A549 (cell line): ENCODE data around the gene ARMC9. TPM values are rescaled to one million over a fixed set of nuclear protein-coding genes. Genes with fewer than 3 reads are reported as not detected.

ENCODE experiments used
- ATAC-seq, 2 experiments: fragments of 200-7000 bp in 1 of 2; fragments of >200 bp in 1 of 2; cut with Nextera tagmentation in 1 of 2; cut with Tn5 transposase in 1 of 2; 3 replicates each; pipeline versions ENCODE4 v1.8.0 to v1.9.1; 2018 to 2020; ENCODE audit warnings: mild to moderate bottlenecking in 1 of 2, moderate library complexity in 1 of 2
- CTCF ChIA-PET: fragments of 300-600 bp; sonication (Branson Sonifier 250); formaldehyde crosslinking; extraction: SDS; loops from one replicate; lab custom pipeline; 2021; ENCODE audit warnings: antibody characterized with exemption, inconsistent platforms; lab: Yijun Ruan, JAX
- POLR2A ChIA-PET: fragments of 350-600 bp; formaldehyde crosslinking; extraction: SDS; loops from one replicate; lab custom pipeline; 2021; ENCODE audit warnings: antibody characterized with exemption, inconsistent platforms; lab: Yijun Ruan, JAX
- DNase-seq, 2 experiments: peaks; one replicate each; pipeline versions ENCODE4 v3.0.0 to v3.0.0-alpha.2; 2011 to 2016; ENCODE audit warnings: low read depth in 1 of 2, low spot score in 1 of 2
- FAIRE-seq: peaks from 2 replicates; lab custom pipeline; 2011; peaks lifted over from hg19 to GRCh38; lab: Jason Lieb, UNC
- H3K27ac ChIP-seq, 2 experiments: fragments of >200 bp; sonication (Bioruptor Twin); formaldehyde crosslinking; 3 replicates each; pipeline ENCODE4 v1.5.1; 2016 to 2017
- H3K4me1 ChIP-seq: fragments of >200 bp; sonication (Bioruptor Twin); formaldehyde crosslinking; 3 replicates; pipeline ENCODE4 v1.6.1; 2016
- H3K4me2 ChIP-seq: fragments of >200 bp; sonication (Bioruptor Twin); formaldehyde crosslinking; 3 replicates; pipeline ENCODE4 v1.6.1; 2016
- H3K4me3 ChIP-seq: fragments of >200 bp; sonication (Bioruptor Twin); formaldehyde crosslinking; 3 replicates; pipeline ENCODE4 v1.5.1; 2016
- H3K9me3 ChIP-seq: fragments of >200 bp; sonication (Bioruptor Twin); formaldehyde crosslinking; 3 replicates; pipeline ENCODE4 v1.6.1; 2016
- BHLHE40 ChIP-seq: IDR thresholded peaks from 2 replicates; pipeline ENCODE4 v1.6.1; 2012; ENCODE audit warnings: low read depth, low read length, inconsistent platforms
- CHD2 ChIP-seq: fragments of 150-350 bp; IDR thresholded peaks from 2 replicates; pipeline ENCODE4 v1.6.1; 2014; ENCODE audit warnings: low read length; ENCODE audit not compliant: partially characterized antibody
- CHD4 ChIP-seq: fragments of 200-600 bp; sonication (generic); IDR thresholded peaks from 2 replicates; pipeline ENCODE4 v1.6.1; 2016; ENCODE audit warnings: antibody characterized with exemption, mild to moderate bottlenecking, borderline replicate concordance
- EHF ChIP-seq: fragments of 250-450 bp; sonication (Bioruptor Pico); IDR thresholded peaks from 2 replicates; pipeline ENCODE4 v1.5.0; 2020; ENCODE audit warnings: mild to moderate bottlenecking
- ESRRA ChIP-seq: fragments of 150-350 bp; IDR thresholded peaks from 2 replicates; pipeline ENCODE4 v1.6.1; 2014; ENCODE audit warnings: mild to moderate bottlenecking, low read length, borderline replicate concordance
- FOSL2 ChIP-seq, 2 experiments: fragments of 450-650 bp in 1 of 2; fragments of >200 bp in 1 of 2; sonication (Bioruptor Twin) in 1 of 2; formaldehyde crosslinking; IDR thresholded peaks; 2 replicates each; pipeline versions ENCODE4 v1.5.0 to v1.6.1; 2016 to 2020; ENCODE audit warnings: mild to moderate bottlenecking in 1 of 2, moderate library complexity in 1 of 2
- GATA3 ChIP-seq: IDR thresholded peaks from 2 replicates; pipeline ENCODE4 v1.6.1; 2012; ENCODE audit warnings: borderline replicate concordance
- JUN ChIP-seq, 2 experiments: fragments of >200 bp; sonication (Bioruptor Twin); formaldehyde crosslinking; IDR thresholded peaks; 2 replicates in 1 of 2; 3 replicates in 1 of 2; pipeline ENCODE4 v1.6.1; 2016 to 2017
- JUNB ChIP-seq: fragments of >200 bp; sonication (Bioruptor Twin); formaldehyde crosslinking; IDR thresholded peaks from 2 replicates; pipeline ENCODE4 v1.6.1; 2016
- MAFK ChIP-seq: fragments of 450-650 bp; IDR thresholded peaks from 2 replicates; pipeline ENCODE4 v1.6.1; 2014; ENCODE audit not compliant: partially characterized antibody
- NFE2L2 ChIP-seq: fragments of 150-350 bp; conservative IDR thresholded peaks from 2 replicates; pipeline ENCODE4 v1.6.1; 2014; ENCODE audit warnings: low read length
- NPAS2 ChIP-seq: fragments of 250-450 bp; sonication (Bioruptor Pico); IDR thresholded peaks from 2 replicates; pipeline ENCODE4 v1.8.0; 2022; ENCODE audit warnings: mild to moderate bottlenecking, moderate library complexity, borderline replicate concordance
- NR3C1 ChIP-seq: fragments of >200 bp; sonication (Bioruptor Twin); formaldehyde crosslinking; IDR thresholded peaks from 3 replicates; pipeline ENCODE4 v1.6.1; 2017
- PHF8 ChIP-seq: fragments of 200-600 bp; sonication (generic); IDR thresholded peaks from 2 replicates; pipeline ENCODE4 v1.6.1; 2016; ENCODE audit warnings: low read depth, mild to moderate bottlenecking, antibody characterized with exemption, moderate library complexity, borderline replicate concordance
- RARB ChIP-seq: fragments of 250-450 bp; sonication (Bioruptor Pico); IDR thresholded peaks from 2 replicates; pipeline ENCODE4 v1.8.0; 2021; ENCODE audit warnings: mild to moderate bottlenecking, moderate library complexity
- RCOR1 ChIP-seq: fragments of 150-350 bp; IDR thresholded peaks from 2 replicates; pipeline ENCODE4 v1.6.1; 2014; ENCODE audit warnings: antibody characterized with exemption, low read length, low read depth
- RFX5 ChIP-seq: fragments of 450-650 bp; IDR thresholded peaks from 2 replicates; pipeline ENCODE4 v1.7.1; 2014; ENCODE audit warnings: antibody characterized with exemption, mild to moderate bottlenecking, moderate library complexity
- RNF2 ChIP-seq: fragments of 200-600 bp; sonication (generic); IDR thresholded peaks from 2 replicates; pipeline ENCODE4 v1.6.1; 2016; ENCODE audit warnings: low read depth, mild to moderate bottlenecking, antibody characterized with exemption, moderate library complexity, borderline replicate concordance
- ZSCAN20 ChIP-seq: fragments of 250-450 bp; sonication (Bioruptor Pico); IDR thresholded peaks from 2 replicates; pipeline ENCODE4 v1.8.0; 2022; ENCODE audit warnings: mild to moderate bottlenecking, moderate library complexity
- WGBS: methylation state at CpG from one replicate; pipeline ENCODE4 v1.1.6; 2017; ENCODE audit errors: missing lambda C conversion rate; 5-methylcytosine and 5-hydroxymethylcytosine counted together
- polyA plus RNA-seq, 4 experiments: library from polyadenylated mRNA; depleted of rRNA in 3 of 4; stranded (reverse); fragments of >200 nt; fragmentation: RNase III in 1 of 4; extraction: RNeasy Plus Mini Kit Qiagen cat#74134 plus additional on column Dnase treatment in 1 of 4; gene quantifications; 2 replicates in 3 of 4; 3 replicates in 1 of 4; pipeline ENCODE4 v1.2.3, GENCODE V29; 2011 to 2017
- TF ChIP-seq, protein P1 (sequence below): fragments of 250-450 bp; sonication (Bioruptor Pico); IDR thresholded peaks from 2 replicates; pipeline ENCODE4 v1.5.0; 2020; ENCODE audit warnings: low read depth, mild to moderate bottlenecking, moderate library complexity
- TF ChIP-seq, protein P2 (sequence below): IDR thresholded peaks from 2 replicates; pipeline ENCODE4 v1.6.1; 2012
- TF ChIP-seq, protein P3 (sequence below): fragments of >200 bp; sonication (Bioruptor Twin); formaldehyde crosslinking; IDR thresholded peaks from 2 replicates; pipeline ENCODE4 v1.6.1; 2016
- TF ChIP-seq, protein P4 (sequence below): fragments of 250-450 bp; sonication (Bioruptor Pico); IDR thresholded peaks from 2 replicates; pipeline ENCODE4 v1.5.0; 2021; ENCODE audit warnings: mild to moderate bottlenecking, moderate library complexity, borderline replicate concordance
- TF ChIP-seq, protein P5 (sequence below): fragments of 150-350 bp; IDR thresholded peaks from 2 replicates; pipeline ENCODE4 v1.6.1; 2014; ENCODE audit warnings: low read depth, mild to moderate bottlenecking, low read length
- TF ChIP-seq, protein P6 (sequence below): IDR thresholded peaks from 2 replicates; pipeline ENCODE4 v1.6.1; 2012
- TF ChIP-seq, protein P7 (sequence below): IDR thresholded peaks from 2 replicates; pipeline ENCODE4 v1.6.1; 2012; ENCODE audit warnings: low read depth, borderline replicate concordance
- TF ChIP-seq, protein P8 (sequence below): fragments of >200 bp; sonication (Bioruptor Twin); formaldehyde crosslinking; IDR thresholded peaks from 3 replicates; pipeline ENCODE4 v1.6.1; 2016
- TF ChIP-seq, protein P9 (sequence below): fragments of 450-650 bp; IDR thresholded peaks from 2 replicates; pipeline ENCODE4 v1.6.1; 2014; ENCODE audit warnings: antibody characterized with exemption

ARMC9 gene
- polyA plus RNA-seq, 2 of the 4 experiments (the other 2 are of a cell fraction), result 12.0 to 14.1 TPM

DNA sequence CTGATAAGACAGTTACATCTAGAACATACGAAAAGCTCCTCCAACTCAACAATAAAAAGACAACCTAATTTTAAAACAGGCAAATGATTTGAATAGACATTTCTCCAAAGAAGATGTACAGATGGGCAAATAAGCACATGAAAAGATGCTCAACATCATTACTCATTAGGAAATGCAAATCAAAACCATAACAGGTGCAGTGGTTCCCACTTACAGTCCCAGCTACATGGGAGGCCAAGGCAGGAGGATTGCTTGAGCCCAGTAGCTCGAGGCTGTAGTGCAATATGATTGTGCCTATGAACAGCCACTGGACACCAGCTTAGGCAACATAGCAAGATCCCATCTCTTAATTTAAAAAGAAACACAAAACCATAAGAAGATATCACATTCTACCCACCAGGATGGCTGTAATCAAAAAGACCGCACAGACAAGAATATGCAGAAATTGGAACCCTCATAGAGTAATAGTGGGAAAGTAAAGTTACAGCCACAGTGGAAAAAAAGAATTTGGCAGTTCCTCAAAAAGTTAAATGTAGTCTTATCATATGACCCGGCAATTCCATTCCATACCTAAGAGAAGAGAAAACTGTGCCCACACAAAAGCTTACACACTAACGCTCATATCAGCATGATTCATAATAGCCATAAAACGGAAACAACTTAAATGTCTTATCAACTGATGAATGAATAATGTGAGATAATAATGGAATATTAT, 30.5 kb upstream of the ARMC9 start:
- no peaks in the 10 kb centered on the region for H3K9me3 ChIP-seq
- ChIA-PET CTCF (interaction anchor here (1.5 kb wide), 1 partner anchor 15 kb away, joined by 4 read pairs; no protein-coding TSS in a partner anchor), POLR2A (no interaction called here)
- WGBS, result 89% methylated on average over 6 of the region's 6 CpGs
- H3K4me1 ChIP-seq, result no peaks in the 10 kb centered on the region
- FAIRE-seq (no peak), ATAC-seq (no peak), DNase-seq (no peak)
- H3K27ac ChIP-seq, result no peak overlapping the region
- TF ChIP-seq RNF2 (no peak), JUNB (no peak), NR3C1 (no peak), RFX5 (no peak), GATA3 (no peak), PHF8 (no peak), JUN (IDR thresholded peaks at IDR 0.05) (no peak), MAFK (no peak), NPAS2 (no peak), RCOR1 (no peak), ZSCAN20 (CRISPR knock-in tag) (no peak), CHD2 (no peak), NFE2L2 (no peak), BHLHE40 (no peak), EHF (CRISPR knock-in tag) (no peak)
- TF ChIP-seq, protein P1, sequence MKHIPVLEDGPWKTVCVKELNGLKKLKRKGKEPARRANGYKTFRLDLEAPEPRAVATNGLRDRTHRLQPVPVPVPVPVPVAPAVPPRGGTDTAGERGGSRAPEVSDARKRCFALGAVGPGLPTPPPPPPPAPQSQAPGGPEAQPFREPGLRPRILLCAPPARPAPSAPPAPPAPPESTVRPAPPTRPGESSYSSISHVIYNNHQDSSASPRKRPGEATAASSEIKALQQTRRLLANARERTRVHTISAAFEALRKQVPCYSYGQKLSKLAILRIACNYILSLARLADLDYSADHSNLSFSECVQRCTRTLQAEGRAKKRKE (CRISPR knock-in tag), result no peak
- TF ChIP-seq, protein P2, sequence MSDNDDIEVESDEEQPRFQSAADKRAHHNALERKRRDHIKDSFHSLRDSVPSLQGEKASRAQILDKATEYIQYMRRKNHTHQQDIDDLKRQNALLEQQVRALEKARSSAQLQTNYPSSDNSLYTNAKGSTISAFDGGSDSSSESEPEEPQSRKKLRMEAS, result no peak
- TF ChIP-seq, protein P3, sequence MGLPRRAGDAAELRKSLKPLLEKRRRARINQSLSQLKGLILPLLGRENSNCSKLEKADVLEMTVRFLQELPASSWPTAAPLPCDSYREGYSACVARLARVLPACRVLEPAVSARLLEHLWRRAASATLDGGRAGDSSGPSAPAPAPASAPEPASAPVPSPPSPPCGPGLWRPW, result no peak
- TF ChIP-seq, protein P4, sequence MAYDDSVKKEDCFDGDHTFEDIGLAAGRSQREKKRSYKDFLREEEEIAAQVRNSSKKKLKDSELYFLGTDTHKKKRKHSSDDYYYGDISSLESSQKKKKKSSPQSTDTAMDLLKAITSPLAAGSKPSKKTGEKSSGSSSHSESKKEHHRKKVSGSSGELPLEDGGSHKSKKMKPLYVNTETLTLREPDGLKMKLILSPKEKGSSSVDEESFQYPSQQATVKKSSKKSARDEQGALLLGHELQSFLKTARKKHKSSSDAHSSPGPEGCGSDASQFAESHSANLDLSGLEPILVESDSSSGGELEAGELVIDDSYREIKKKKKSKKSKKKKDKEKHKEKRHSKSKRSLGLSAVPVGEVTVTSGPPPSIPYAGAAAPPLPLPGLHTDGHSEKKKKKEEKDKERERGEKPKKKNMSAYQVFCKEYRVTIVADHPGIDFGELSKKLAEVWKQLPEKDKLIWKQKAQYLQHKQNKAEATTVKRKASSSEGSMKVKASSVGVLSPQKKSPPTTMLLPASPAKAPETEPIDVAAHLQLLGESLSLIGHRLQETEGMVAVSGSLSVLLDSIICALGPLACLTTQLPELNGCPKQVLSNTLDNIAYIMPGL, result no peak
- no peak overlapping the region for H3K4me2 ChIP-seq
- H3K4me3 ChIP-seq, result no peak overlapping the region

DNA sequence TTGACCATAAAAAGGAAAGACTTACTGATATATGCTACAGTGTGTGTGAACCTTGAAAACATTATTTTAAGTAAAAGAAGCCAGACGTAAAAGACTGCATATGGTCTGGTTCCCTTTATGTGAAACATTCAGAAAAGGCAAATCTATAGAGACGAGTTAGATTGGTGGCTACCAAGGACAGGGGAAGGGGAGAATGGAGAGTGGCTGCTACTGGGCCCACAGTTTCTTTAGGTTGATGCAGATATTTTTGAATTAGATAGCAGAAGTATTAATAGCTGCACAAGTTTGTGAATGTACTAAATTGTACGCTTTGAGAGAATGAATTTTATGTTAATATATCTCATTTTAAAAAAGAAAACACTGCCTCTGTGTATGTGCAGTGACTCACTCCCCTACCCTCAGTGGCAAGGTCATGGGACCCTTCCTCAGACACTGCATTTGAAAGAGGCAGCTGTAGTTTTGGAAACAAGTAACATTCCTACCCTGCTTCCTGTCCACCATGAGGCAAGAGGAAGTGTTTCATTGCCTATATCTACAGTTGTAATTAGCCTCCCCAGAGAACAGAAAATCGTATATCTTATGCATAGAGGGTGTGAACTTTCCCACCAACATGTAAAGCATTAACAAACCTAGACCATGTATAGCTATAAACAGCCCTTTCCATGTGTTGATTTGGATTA, 29.8 kb upstream of the ARMC9 start:
- no peak for FAIRE-seq
- no peaks in the 10 kb centered on the region for H3K4me1 ChIP-seq
- no peaks in the 10 kb centered on the region for H3K9me3 ChIP-seq
- H3K4me3 ChIP-seq, result no peak overlapping the region
- ATAC-seq, result no peak
- no peak overlapping the region for H3K4me2 ChIP-seq
- CTCF ChIA-PET, result interaction anchor here (1.5 kb wide), 1 partner anchor 14 kb away, joined by 4 read pairs; no protein-coding TSS in a partner anchor
- no peak for DNase-seq
- POLR2A ChIA-PET, result no interaction called here
- H3K27ac ChIP-seq, result no peak overlapping the region
- WGBS, result 91% methylated on average over 4 of the region's 4 CpGs
- no peak for TF ChIP-seq ESRRA
- TF ChIP-seq GATA3, result no peak
- TF ChIP-seq, protein P5, sequence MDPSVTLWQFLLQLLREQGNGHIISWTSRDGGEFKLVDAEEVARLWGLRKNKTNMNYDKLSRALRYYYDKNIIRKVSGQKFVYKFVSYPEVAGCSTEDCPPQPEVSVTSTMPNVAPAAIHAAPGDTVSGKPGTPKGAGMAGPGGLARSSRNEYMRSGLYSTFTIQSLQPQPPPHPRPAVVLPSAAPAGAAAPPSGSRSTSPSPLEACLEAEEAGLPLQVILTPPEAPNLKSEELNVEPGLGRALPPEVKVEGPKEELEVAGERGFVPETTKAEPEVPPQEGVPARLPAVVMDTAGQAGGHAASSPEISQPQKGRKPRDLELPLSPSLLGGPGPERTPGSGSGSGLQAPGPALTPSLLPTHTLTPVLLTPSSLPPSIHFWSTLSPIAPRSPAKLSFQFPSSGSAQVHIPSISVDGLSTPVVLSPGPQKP, result no peak
- TF ChIP-seq, protein P6, sequence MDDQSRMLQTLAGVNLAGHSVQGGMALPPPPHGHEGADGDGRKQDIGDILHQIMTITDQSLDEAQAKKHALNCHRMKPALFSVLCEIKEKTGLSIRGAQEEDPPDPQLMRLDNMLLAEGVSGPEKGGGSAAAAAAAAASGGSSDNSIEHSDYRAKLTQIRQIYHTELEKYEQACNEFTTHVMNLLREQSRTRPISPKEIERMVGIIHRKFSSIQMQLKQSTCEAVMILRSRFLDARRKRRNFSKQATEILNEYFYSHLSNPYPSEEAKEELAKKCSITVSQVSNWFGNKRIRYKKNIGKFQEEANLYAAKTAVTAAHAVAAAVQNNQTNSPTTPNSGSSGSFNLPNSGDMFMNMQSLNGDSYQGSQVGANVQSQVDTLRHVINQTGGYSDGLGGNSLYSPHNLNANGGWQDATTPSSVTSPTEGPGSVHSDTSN, result no peak
- TF ChIP-seq, protein P7, sequence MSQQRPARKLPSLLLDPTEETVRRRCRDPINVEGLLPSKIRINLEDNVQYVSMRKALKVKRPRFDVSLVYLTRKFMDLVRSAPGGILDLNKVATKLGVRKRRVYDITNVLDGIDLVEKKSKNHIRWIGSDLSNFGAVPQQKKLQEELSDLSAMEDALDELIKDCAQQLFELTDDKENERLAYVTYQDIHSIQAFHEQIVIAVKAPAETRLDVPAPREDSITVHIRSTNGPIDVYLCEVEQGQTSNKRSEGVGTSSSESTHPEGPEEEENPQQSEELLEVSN, result no peak
- TF ChIP-seq, protein P8, sequence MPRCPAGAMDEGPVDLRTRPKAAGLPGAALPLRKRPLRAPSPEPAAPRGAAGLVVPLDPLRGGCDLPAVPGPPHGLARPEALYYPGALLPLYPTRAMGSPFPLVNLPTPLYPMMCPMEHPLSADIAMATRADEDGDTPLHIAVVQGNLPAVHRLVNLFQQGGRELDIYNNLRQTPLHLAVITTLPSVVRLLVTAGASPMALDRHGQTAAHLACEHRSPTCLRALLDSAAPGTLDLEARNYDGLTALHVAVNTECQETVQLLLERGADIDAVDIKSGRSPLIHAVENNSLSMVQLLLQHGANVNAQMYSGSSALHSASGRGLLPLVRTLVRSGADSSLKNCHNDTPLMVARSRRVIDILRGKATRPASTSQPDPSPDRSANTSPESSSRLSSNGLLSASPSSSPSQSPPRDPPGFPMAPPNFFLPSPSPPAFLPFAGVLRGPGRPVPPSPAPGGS, result no peak
- no peak for TF ChIP-seq CHD4
- no peak for TF ChIP-seq RARB
- no peak for TF ChIP-seq FOSL2 (IDR thresholded peaks at IDR 0.05)
- TF ChIP-seq FOSL2 (CRISPR knock-in tag; IDR thresholded peaks at IDR 0.05), result no peak
- TF ChIP-seq, protein P9, sequence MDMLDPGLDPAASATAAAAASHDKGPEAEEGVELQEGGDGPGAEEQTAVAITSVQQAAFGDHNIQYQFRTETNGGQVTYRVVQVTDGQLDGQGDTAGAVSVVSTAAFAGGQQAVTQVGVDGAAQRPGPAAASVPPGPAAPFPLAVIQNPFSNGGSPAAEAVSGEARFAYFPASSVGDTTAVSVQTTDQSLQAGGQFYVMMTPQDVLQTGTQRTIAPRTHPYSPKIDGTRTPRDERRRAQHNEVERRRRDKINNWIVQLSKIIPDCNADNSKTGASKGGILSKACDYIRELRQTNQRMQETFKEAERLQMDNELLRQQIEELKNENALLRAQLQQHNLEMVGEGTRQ, result no peak
- no peak for TF ChIP-seq RNF2
